Prostate gland (tissue), 2 donors: ENCODE measurements around the gene SLC4A1.

ENCODE experiments used
- POLR2A ChIP-seq: fragments of 450-650 bp; IDR thresholded peaks from one replicate; pipeline ENCODE4 v1.6.1; 2016; ENCODE audit warnings: antibody characterized with exemption, mild to moderate bottlenecking
- TF ChIP-seq, protein P1 (sequence below), 4 experiments: fragments of 200-600 bp in 2 of 4; fragments of 450-650 bp in 2 of 4; sonication (generic) in 2 of 4; IDR thresholded peaks; 1 replicate in 3 of 4; 2 replicates in 1 of 4; pipeline ENCODE4 v1.5.1; 2016 to 2019; ENCODE audit warnings: antibody characterized with exemption in 4 of 4, mild to moderate bottlenecking in 2 of 4, moderate library complexity in 2 of 4

DNA sequence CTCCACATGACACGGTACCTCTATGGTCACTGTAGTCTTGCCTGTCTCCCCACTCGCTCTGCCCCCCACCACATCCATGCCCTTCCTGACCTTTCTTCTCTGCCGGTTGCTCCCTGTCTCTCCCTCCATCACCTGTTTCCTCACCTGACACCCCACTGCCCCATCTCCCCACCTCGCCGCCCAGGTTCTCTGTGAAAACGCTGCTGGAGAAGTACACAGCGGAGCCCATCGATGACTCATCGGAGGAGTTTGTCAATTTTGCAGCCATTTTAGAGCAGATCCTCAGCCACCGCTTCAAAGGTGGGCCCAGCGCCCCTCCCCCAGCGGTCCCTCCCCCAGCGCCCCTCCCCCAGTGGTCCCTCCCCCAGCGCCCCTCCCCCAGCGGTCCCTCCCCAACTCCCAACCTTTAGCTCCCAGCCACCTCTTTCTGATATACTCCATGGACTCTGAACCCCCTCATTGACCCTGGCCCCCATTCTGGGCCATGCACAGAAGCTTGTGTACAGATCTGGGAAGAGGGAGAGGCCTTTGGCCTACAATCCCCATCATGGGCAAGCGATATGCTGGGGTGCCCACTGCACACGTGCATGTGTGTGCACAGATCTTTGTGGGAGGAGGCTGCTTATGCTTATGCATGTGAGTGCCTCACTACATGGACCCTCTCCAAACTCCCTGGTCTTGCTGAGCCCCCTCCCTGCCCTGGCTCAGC, 44.6 kb upstream of the SLC4A1 start:
- TF ChIP-seq, protein P1, sequence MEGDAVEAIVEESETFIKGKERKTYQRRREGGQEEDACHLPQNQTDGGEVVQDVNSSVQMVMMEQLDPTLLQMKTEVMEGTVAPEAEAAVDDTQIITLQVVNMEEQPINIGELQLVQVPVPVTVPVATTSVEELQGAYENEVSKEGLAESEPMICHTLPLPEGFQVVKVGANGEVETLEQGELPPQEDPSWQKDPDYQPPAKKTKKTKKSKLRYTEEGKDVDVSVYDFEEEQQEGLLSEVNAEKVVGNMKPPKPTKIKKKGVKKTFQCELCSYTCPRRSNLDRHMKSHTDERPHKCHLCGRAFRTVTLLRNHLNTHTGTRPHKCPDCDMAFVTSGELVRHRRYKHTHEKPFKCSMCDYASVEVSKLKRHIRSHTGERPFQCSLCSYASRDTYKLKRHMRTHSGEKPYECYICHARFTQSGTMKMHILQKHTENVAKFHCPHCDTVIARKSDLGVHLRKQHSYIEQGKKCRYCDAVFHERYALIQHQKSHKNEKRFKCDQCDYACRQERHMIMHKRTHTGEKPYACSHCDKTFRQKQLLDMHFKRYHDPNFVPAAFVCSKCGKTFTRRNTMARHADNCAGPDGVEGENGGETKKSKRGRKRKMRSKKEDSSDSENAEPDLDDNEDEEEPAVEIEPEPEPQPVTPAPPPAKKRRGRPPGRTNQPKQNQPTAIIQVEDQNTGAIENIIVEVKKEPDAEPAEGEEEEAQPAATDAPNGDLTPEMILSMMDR (IDR thresholded peaks at IDR 0.05): no peak
- no peak for TF ChIP-seq POLR2A
